Liver (tissue), 9 donors: Measurements from ENCODE around the gene B3GALT5. TPM values are rescaled to one million over a fixed set of nuclear protein-coding genes. Genes with fewer than 3 reads are reported as not detected.

Experiments used
- DNase-seq: peaks from one replicate; pipeline ENCODE4 v3.0.0-alpha.2; 2017; ENCODE audit warnings: low spot score
- H3K27ac ChIP-seq, 2 donors: one replicate each; pipeline ENCODE4 v1.7.0; 2013; ENCODE audit warnings: inconsistent platforms in 2 of 2, low read length in 2 of 2, control low read depth in 1 of 2, low read depth in 1 of 2, mild to moderate bottlenecking in 1 of 2
- H3K27me3 ChIP-seq, 4 donors: one replicate each; pipeline versions ENCODE4 v1.6.1 to v1.7.0; 2013; ENCODE audit warnings: low read length in 3 of 4, inconsistent platforms in 1 of 4, mild to moderate bottlenecking in 1 of 4, moderate library complexity in 1 of 4; ENCODE audit not compliant: control insufficient read depth in 4 of 4, insufficient read depth in 4 of 4
- H3K36me3 ChIP-seq, 4 donors: one replicate each; pipeline versions ENCODE4 v1.6.1 to v1.7.0; 2013; ENCODE audit warnings: low read length in 3 of 4, mild to moderate bottlenecking in 3 of 4, low read depth in 1 of 4, moderate library complexity in 1 of 4; ENCODE audit not compliant: control insufficient read depth in 4 of 4, insufficient read depth in 3 of 4
- H3K4me1 ChIP-seq, 4 donors: one replicate each; pipeline versions ENCODE4 v1.6.1 to v1.7.0; 2013; ENCODE audit warnings: low read length in 3 of 4, mild to moderate bottlenecking in 3 of 4, moderate library complexity in 1 of 4; ENCODE audit not compliant: control insufficient read depth in 4 of 4, insufficient read depth in 4 of 4
- H3K4me3 ChIP-seq, 3 donors: one replicate each; pipeline versions ENCODE4 v1.6.1 to v1.7.0; 2013; ENCODE audit warnings: low read length in 3 of 3, control low read depth in 1 of 3, low read depth in 1 of 3, mild to moderate bottlenecking in 1 of 3
- H3K9ac ChIP-seq, 2 donors: one replicate each; pipeline ENCODE4 v1.7.0; 2013; ENCODE audit warnings: low read length in 2 of 2, mild to moderate bottlenecking in 2 of 2, moderate library complexity in 2 of 2, control low read depth in 1 of 2, low read depth in 1 of 2
- H3K9me3 ChIP-seq, 4 donors: one replicate each; pipeline versions ENCODE4 v1.6.1 to v1.7.0; 2013; ENCODE audit warnings: low read length in 3 of 4; ENCODE audit not compliant: control insufficient read depth in 4 of 4
- EGR1 ChIP-seq, 2 donors: IDR thresholded peaks; 2 replicates each; pipeline ENCODE4 v1.6.1; 2016 to 2018; ENCODE audit warnings: antibody characterized with exemption in 2 of 2, low read depth in 2 of 2
- FOXA1 ChIP-seq: IDR thresholded peaks from 2 replicates; pipeline ENCODE4 v1.6.1; 2016; ENCODE audit warnings: antibody characterized with exemption
- FOXA2 ChIP-seq: IDR thresholded peaks from 2 replicates; pipeline ENCODE4 v1.6.1; 2016; ENCODE audit warnings: antibody characterized with exemption
- GABPA ChIP-seq, 2 donors: IDR thresholded peaks in 1 of 2; conservative IDR thresholded peaks in 1 of 2; 2 replicates each; pipeline ENCODE4 v1.6.1; 2016; ENCODE audit warnings: antibody characterized with exemption in 2 of 2, mild to moderate bottlenecking in 1 of 2, moderate library complexity in 1 of 2
- HNF4G ChIP-seq: IDR thresholded peaks from 2 replicates; pipeline ENCODE4 v1.6.1; 2016; ENCODE audit warnings: antibody characterized with exemption
- JUND ChIP-seq, 2 donors: IDR thresholded peaks; 2 replicates each; pipeline ENCODE4 v1.6.1; 2016; ENCODE audit warnings: antibody characterized with exemption in 2 of 2
- NR2F2 ChIP-seq: IDR thresholded peaks from 2 replicates; pipeline ENCODE4 v1.6.1; 2016; ENCODE audit warnings: antibody characterized with exemption
- SP1 ChIP-seq: IDR thresholded peaks from 2 replicates; pipeline ENCODE4 v1.6.1; 2018; ENCODE audit warnings: antibody characterized with exemption, mild to moderate bottlenecking
- WGBS: extraction: QIAGEN DNeasy Blood & Tissue Kit; methylation state at CpG from one replicate; pipeline ENCODE4 v1.1.7; 2013; 5-methylcytosine and 5-hydroxymethylcytosine counted together
- polyA plus RNA-seq, 2 donors: library from polyadenylated mRNA; stranded (reverse) in 1 of 2; unstranded in 1 of 2; fragments of 200-250 nt in 1 of 2; fragments of >200 nt in 1 of 2; fragmentation: Nextera tagmentation in 1 of 2; extraction: Ambion mirVana in 1 of 2; gene quantifications; one replicate each; pipeline versions ENCODE4 v1.2.1 to v1.2.3, GENCODE V29; 2013 to 2015
- total RNA-seq, 2 donors: library from RNA; depleted of rRNA; stranded (reverse); fragments of >200 nt; gene quantifications; one replicate each; pipeline ENCODE4 v1.2.3, GENCODE V29; 2014
- TF ChIP-seq, protein P1 (sequence below): IDR thresholded peaks from 2 replicates; pipeline ENCODE4 v1.6.1; 2016; ENCODE audit warnings: antibody characterized with exemption, mild to moderate bottlenecking
- TF ChIP-seq, protein P2 (sequence below): IDR thresholded peaks from 2 replicates; pipeline ENCODE4 v1.6.1; 2016; ENCODE audit warnings: antibody characterized with exemption
- TF ChIP-seq, protein P3 (sequence below): fragments of 150-350 bp; IDR thresholded peaks from 2 replicates; pipeline ENCODE4 v1.5.1; 2017; ENCODE audit warnings: improper control_type of control experiment, low read depth, low read length; ENCODE audit not compliant: missing input control
- TF ChIP-seq, protein P4 (sequence below): IDR thresholded peaks from 2 replicates; pipeline ENCODE4 v1.6.1; 2016; ENCODE audit warnings: antibody characterized with exemption
- donor health status: healthy.
- donor health status: healthy.
- donor health status: healthy.
- donor health status: healthy.
- donor health status: healthy.

Gene B3GALT5
- total and polyA plus RNA-seq, 4 donors: 0.05 to 0.33 (median 0.10) TPM

DNA sequence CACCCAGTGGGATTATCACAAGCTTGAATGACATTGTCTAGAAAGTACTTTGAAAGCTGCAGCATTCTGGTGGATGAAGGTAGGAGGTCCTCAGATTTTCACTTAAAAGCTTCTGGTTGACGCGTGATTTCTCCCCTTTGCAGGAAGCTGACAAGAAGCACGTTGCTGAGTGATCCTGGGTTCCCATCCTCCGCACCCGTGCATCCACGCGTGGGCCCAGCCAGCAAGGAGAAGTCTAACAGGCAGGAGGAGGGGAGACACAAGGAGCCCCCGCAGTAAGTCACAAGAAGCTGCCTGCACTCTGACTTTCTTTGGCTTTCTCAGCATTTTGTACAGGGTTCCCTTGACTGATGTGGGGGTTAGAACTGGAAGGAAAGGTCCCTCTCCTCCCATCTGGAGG lies 7.8 kb upstream of the B3GALT5 start:
- WGBS: 87% methylated on average over 8 of the region's 8 CpGs
- Histone ChIP-seq H3K4me1 (no peaks in the 10 kb centered on the region), H3K4me3 (no peak overlapping the region), H3K27ac (no peak overlapping the region), H3K9ac (no peak overlapping the region), H3K27me3 (no peaks in the 10 kb centered on the region), H3K36me3 (no peaks in the 10 kb centered on the region), H3K9me3 (no peaks in the 10 kb centered on the region)
- DNase-seq: no peak
- TF ChIP-seq JUND (IDR thresholded peaks at IDR 0.05) (no peak), NR2F2 (no peak), FOXA1 (no peak)
- TF ChIP-seq, protein P1, sequence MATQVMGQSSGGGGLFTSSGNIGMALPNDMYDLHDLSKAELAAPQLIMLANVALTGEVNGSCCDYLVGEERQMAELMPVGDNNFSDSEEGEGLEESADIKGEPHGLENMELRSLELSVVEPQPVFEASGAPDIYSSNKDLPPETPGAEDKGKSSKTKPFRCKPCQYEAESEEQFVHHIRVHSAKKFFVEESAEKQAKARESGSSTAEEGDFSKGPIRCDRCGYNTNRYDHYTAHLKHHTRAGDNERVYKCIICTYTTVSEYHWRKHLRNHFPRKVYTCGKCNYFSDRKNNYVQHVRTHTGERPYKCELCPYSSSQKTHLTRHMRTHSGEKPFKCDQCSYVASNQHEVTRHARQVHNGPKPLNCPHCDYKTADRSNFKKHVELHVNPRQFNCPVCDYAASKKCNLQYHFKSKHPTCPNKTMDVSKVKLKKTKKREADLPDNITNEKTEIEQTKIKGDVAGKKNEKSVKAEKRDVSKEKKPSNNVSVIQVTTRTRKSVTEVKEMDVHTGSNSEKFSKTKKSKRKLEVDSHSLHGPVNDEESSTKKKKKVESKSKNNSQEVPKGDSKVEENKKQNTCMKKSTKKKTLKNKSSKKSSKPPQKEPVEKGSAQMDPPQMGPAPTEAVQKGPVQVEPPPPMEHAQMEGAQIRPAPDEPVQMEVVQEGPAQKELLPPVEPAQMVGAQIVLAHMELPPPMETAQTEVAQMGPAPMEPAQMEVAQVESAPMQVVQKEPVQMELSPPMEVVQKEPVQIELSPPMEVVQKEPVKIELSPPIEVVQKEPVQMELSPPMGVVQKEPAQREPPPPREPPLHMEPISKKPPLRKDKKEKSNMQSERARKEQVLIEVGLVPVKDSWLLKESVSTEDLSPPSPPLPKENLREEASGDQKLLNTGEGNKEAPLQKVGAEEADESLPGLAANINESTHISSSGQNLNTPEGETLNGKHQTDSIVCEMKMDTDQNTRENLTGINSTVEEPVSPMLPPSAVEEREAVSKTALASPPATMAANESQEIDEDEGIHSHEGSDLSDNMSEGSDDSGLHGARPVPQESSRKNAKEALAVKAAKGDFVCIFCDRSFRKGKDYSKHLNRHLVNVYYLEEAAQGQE: no peak
- TF ChIP-seq, protein P2, sequence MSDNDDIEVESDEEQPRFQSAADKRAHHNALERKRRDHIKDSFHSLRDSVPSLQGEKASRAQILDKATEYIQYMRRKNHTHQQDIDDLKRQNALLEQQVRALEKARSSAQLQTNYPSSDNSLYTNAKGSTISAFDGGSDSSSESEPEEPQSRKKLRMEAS: no peak

DNA sequence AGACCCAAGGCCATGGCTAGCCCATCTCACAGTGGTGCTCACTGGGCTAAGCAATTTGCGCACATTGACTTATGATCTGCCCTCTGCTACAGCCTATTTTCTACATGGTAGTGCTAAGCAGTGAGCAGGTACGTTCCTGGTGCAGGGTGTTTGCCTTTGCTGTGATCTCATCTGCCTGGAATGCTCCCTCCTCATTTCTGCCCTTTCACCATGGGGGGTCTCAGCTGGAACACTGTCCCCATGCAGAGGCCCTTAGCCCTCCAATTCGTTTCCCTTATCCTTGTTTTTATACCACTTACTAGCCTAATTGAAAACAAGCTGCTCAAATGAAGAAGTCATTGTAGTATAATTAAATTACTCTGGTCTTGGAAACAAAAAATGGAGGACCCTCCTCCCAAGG lies 2.0 kb upstream of the B3GALT5 start:
- TF ChIP-seq EGR1 (IDR thresholded peaks at IDR 0.05; ENCODE audit: low read depth in 2 of 2) (no peak), GABPA (IDR thresholded peaks at IDR 0.05 in 1 of 2, conservative IDR thresholded peaks at IDR 0.05 in 1 of 2) (no peak), FOXA2 (no peak), JUND (IDR thresholded peaks at IDR 0.05) (no peak), HNF4G (no peak), SP1 (no peak)
- TF ChIP-seq, protein P3, sequence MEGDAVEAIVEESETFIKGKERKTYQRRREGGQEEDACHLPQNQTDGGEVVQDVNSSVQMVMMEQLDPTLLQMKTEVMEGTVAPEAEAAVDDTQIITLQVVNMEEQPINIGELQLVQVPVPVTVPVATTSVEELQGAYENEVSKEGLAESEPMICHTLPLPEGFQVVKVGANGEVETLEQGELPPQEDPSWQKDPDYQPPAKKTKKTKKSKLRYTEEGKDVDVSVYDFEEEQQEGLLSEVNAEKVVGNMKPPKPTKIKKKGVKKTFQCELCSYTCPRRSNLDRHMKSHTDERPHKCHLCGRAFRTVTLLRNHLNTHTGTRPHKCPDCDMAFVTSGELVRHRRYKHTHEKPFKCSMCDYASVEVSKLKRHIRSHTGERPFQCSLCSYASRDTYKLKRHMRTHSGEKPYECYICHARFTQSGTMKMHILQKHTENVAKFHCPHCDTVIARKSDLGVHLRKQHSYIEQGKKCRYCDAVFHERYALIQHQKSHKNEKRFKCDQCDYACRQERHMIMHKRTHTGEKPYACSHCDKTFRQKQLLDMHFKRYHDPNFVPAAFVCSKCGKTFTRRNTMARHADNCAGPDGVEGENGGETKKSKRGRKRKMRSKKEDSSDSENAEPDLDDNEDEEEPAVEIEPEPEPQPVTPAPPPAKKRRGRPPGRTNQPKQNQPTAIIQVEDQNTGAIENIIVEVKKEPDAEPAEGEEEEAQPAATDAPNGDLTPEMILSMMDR: no peak
- TF ChIP-seq, protein P4, sequence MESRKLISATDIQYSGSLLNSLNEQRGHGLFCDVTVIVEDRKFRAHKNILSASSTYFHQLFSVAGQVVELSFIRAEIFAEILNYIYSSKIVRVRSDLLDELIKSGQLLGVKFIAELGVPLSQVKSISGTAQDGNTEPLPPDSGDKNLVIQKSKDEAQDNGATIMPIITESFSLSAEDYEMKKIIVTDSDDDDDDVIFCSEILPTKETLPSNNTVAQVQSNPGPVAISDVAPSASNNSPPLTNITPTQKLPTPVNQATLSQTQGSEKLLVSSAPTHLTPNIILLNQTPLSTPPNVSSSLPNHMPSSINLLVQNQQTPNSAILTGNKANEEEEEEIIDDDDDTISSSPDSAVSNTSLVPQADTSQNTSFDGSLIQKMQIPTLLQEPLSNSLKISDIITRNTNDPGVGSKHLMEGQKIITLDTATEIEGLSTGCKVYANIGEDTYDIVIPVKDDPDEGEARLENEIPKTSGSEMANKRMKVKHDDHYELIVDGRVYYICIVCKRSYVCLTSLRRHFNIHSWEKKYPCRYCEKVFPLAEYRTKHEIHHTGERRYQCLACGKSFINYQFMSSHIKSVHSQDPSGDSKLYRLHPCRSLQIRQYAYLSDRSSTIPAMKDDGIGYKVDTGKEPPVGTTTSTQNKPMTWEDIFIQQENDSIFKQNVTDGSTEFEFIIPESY: no peak
- TF ChIP-seq, protein P2: no peak

More for the DNA sequence above, 2.0 kb upstream of the B3GALT5 start:
- H3K9me3 ChIP-seq: no peaks in the 10 kb centered on the region
- no peak overlapping the region for H3K27ac ChIP-seq
- no peaks in the 10 kb centered on the region for H3K4me1 ChIP-seq
- no peaks in the 10 kb centered on the region for H3K36me3 ChIP-seq
- peaks cover 2 to 10% (median 8%) of the 10 kb centered on the region in 4 donors for H3K27me3 ChIP-seq
- 45% methylated on average over 3 of the region's 3 CpGs for WGBS
- no peak overlapping the region for H3K4me3 ChIP-seq
- no peak for DNase-seq
- no peak overlapping the region for H3K9ac ChIP-seq
